NCI-H2227 treated with DMSO at 0.1 percent for 48 hours (cell line): Measurements from ENCODE around the gene SERINC5.

ENCODE experiments used
- DNase-seq: peaks from one replicate; lab custom pipeline; 2025; lab: John Stamatoyannopoulos, UW

Gene SERINC5

GRCh38 chr5:80254767-80255430, 949 bp downstream of the SERINC5 start:
- DNase-seq: no peak

- DNase-seq: no peak
These were observed 4.2 kb downstream of the SERINC5 start for GRCh38 chr5:80251636-80252035.

- no peak for DNase-seq
These were observed 5.0 kb downstream of the SERINC5 start for GRCh38 chr5:80250801-80251200.

GRCh38 chr5:80249901-80250300, 5.9 kb downstream of the SERINC5 start:
- no peak for DNase-seq

- DNase-seq: no peak
These were observed 7.5 kb downstream of the SERINC5 start for GRCh38 chr5:80248378-80248777.

- DNase-seq: peak; percentile 34
These were observed 8.7 kb downstream of the SERINC5 start for GRCh38 chr5:80246995-80247729.

GRCh38 chr5:80246001-80246758, 9.7 kb downstream of the SERINC5 start:
- no peak for DNase-seq

GRCh38 chr5:80243567-80243966, 12.3 kb downstream of the SERINC5 start:
- no peak for DNase-seq

- DNase-seq: no peak
These were observed 13.0 kb downstream of the SERINC5 start for GRCh38 chr5:80242849-80243248.

- no peak for DNase-seq
These were observed 15.4 kb downstream of the SERINC5 start for GRCh38 chr5:80240368-80240986.

GRCh38 chr5:80239680-80240367, 16.0 kb downstream of the SERINC5 start:
- DNase-seq: no peak

- DNase-seq: peak; percentile 71
These were observed 16.8 kb downstream of the SERINC5 start for GRCh38 chr5:80238778-80239679.

- DNase-seq: no peak
These were observed 17.8 kb downstream of the SERINC5 start for GRCh38 chr5:80238097-80238496.

- no peak for DNase-seq
These were observed 18.6 kb downstream of the SERINC5 start for GRCh38 chr5:80237243-80237642.

- no peak for DNase-seq
These were observed 21.5 kb downstream of the SERINC5 start for GRCh38 chr5:80234116-80234948.

- DNase-seq: no peak
These were observed 24.2 kb downstream of the SERINC5 start for GRCh38 chr5:80231693-80232092.

- no peak for DNase-seq
These were observed 24.6 kb downstream of the SERINC5 start for GRCh38 chr5:80231243-80231642.

GRCh38 chr5:80230269-80230992, 25.4 kb downstream of the SERINC5 start:
- DNase-seq: no peak

- no peak for DNase-seq
These were observed 26.0 kb downstream of the SERINC5 start for GRCh38 chr5:80229902-80230255.
